Measurements from ENCODE around the gene LCE3B.

LCE3B gene

DNA sequence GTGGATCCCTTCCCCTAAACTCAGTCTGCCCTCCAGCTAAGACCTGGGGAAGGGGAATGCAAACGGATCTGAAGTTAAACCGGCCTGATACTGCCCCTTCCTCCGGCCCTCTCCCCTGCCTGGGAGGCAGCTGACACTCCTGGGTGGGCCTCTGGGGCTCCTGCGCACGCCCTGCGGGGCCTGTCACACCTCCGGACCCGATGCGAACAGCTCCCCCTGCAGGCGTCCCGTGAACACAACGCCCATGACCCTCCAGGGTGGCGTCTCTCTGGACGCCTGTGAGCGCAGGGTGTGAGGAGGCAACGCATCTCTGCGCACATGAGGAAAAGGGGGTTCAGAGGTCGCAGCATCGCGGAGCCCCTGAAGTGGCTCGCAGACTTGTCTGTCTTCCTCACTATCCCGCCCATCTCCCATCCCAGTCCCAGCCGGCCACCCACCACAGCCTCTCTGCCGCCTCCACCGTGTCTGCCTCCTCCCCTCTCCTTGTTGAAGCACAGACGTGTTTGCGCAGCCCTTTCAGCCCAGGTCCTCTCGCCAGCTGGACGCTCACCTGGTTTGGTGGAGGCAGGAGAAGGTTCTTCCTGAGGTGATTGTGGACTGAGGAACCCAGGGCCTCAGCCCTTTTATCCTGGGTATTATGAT lies 9.7 kb downstream of the LCE3B start:
- ATAC-seq (replicated peaks), result no peak
- DNase-seq, result no peak
- Mint-ChIP-seq H3K4me3 (no peak overlapping the region), H3K36me3 (ENCODE audit: insufficient read depth) (no peaks in the 10 kb centered on the region), H3K27ac (no peak overlapping the region), H3K9me3 (peaks cover 0 to 9% of the 10 kb centered on the region in 2 donors), H3K4me1 (ENCODE audit: low read depth in 2 of 2) (peaks cover 0 to 4% of the 10 kb centered on the region in 2 donors), H3K27me3 (peaks cover 34 to 57% of the 10 kb centered on the region in 2 donors)

GRCh38 chr1:152626744-152627143 lies 13.1 kb downstream of the LCE3B start:
- Mint-ChIP-seq H3K36me3 (ENCODE audit: insufficient read depth) (no peaks in the 10 kb centered on the region), H3K4me3 (no peak overlapping the region), H3K9me3 (no peaks in the 10 kb centered on the region), H3K27ac (no peak overlapping the region), H3K4me1 (ENCODE audit: low read depth in 2 of 2) (peaks cover 0 to 4% of the 10 kb centered on the region in 2 donors), H3K27me3 (peaks cover 56 to 85% of the 10 kb centered on the region in 2 donors)
- ATAC-seq (replicated peaks), result no peak
- no peak for DNase-seq

DNA sequence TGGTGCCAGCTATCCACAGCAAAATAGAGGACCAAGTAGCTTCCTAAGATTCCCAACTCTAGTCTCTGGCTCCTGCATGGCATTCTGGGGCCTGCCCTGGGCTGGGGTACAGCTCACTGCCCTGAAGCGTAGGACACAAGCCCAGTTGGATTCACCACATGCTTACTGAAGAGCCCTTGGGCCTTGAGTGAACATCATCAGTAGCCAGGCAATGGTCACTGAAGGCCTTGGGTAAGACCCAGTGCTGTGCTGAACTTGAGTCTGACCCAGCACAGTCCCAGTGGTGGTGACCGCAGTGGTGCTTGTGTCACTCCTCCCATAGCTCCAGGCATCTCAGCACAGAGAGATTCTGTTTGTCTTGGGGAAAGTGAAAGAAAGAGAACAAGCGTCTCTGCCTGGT lies 17.0 kb downstream of the LCE3B start:
- Mint-ChIP-seq H3K4me3 (no peak overlapping the region), H3K27ac (no peak overlapping the region), H3K36me3 (ENCODE audit: insufficient read depth) (no peaks in the 10 kb centered on the region)

GRCh38 chr1:152640351-152640750 lies 26.7 kb downstream of the LCE3B start:
- no peaks in the 10 kb centered on the region for H3K9me3 Mint-ChIP-seq

More for the DNA sequence above, 17.0 kb downstream of the LCE3B start:
- DNase-seq, result no peak
- Mint-ChIP-seq H3K4me1 (ENCODE audit: low read depth in 2 of 2) (no peaks in the 10 kb centered on the region), H3K9me3 (no peaks in the 10 kb centered on the region), H3K27me3 (peaks cover 45 to 65% of the 10 kb centered on the region in 2 donors)
- ATAC-seq (replicated peaks), result no peak

GRCh38 chr1:152643945-152644344 lies 30.3 kb downstream of the LCE3B start:
- Mint-ChIP-seq H3K27me3 (peaks cover 31 to 39% of the 10 kb centered on the region in 2 donors), H3K36me3 (ENCODE audit: insufficient read depth) (no peaks in the 10 kb centered on the region), H3K9me3 (no peaks in the 10 kb centered on the region), H3K4me3 (no peak overlapping the region), H3K4me1 (ENCODE audit: low read depth in 2 of 2) (no peaks in the 10 kb centered on the region), H3K27ac (no peak overlapping the region)
- DNase-seq (no peak), ATAC-seq (replicated peaks) (no peak)

More at GRCh38 chr1:152640351-152640750, 26.7 kb downstream of the LCE3B start:
- Mint-ChIP-seq H3K4me3 (no peak overlapping the region), H3K4me1 (ENCODE audit: low read depth in 2 of 2) (no peaks in the 10 kb centered on the region), H3K27me3 (peaks cover 14% of the 10 kb centered on the region in 2 donors), H3K27ac (no peak overlapping the region), H3K36me3 (ENCODE audit: insufficient read depth) (no peaks in the 10 kb centered on the region)
- ATAC-seq (replicated peaks) (no peak), DNase-seq (no peak)

DNA sequence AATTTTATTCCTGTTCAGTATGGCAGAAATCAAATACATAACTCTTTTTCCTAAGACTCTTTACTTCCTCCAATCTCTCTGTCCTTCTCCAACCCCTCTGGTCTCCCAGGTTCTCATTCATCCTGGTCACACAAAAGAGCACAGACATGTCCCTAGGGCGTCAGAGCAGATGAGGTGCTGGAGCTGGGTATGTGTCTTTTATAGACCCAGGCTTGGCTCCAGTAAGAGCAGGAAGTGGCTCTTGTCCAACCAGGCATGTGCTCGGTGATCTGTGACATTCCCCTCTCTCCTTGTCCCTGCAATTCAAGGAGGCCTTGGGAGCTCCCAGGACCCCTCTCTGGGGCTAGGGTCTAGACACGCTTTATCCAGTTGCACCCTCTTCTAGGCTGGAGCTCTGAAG lies 31.5 kb downstream of the LCE3B start:
- peaks cover 41 to 43% of the 10 kb centered on the region in 2 donors for H3K27me3 Mint-ChIP-seq
- no peak for DNase-seq
- no peaks in the 10 kb centered on the region for H3K9me3 Mint-ChIP-seq
- H3K4me1 Mint-ChIP-seq (ENCODE audit: low read depth in 2 of 2), result no peaks in the 10 kb centered on the region
- H3K27ac Mint-ChIP-seq, result no peak overlapping the region
- no peaks in the 10 kb centered on the region for H3K36me3 Mint-ChIP-seq (ENCODE audit: insufficient read depth)
- ATAC-seq (replicated peaks), result no peak
- no peak overlapping the region for H3K4me3 Mint-ChIP-seq

- H3K27me3 Mint-ChIP-seq, result peaks cover 54 to 56% of the 10 kb centered on the region in 2 donors
- no peaks in the 10 kb centered on the region for H3K4me1 Mint-ChIP-seq (ENCODE audit: low read depth in 2 of 2)
- ATAC-seq (replicated peaks), result no peak
- DNase-seq, result no peak
- H3K9me3 Mint-ChIP-seq, result no peaks in the 10 kb centered on the region
- no peak overlapping the region for H3K4me3 Mint-ChIP-seq
- H3K36me3 Mint-ChIP-seq (ENCODE audit: insufficient read depth), result no peaks in the 10 kb centered on the region
- H3K27ac Mint-ChIP-seq, result no peak overlapping the region
Measured at GRCh38 chr1:152646656-152647055, 33.0 kb downstream of the LCE3B start.

DNA sequence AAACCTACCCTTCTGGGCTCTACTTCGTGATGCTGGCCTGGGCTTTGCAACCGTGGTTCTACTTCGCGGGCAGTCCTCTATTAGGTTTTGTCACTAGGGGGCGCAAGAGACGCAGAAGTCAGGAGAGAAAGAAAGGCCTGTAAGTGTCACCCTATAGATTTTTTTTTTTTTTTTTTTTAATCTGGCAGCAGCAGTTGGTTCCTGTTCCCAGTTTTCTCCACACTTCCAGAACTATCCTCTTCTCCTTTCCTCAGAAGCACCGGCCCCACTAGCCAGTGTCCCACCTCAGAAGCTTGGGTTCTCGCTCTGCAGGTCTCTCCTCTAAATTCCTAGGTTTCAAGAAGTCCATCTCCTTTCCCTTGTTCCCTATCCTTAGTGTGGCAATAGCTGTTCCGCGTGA lies 40.5 kb downstream of the LCE3B start:
- H3K36me3 Mint-ChIP-seq (ENCODE audit: insufficient read depth), result no peaks in the 10 kb centered on the region
- H3K4me1 Mint-ChIP-seq (ENCODE audit: low read depth in 2 of 2), result peaks cover 2 to 3% of the 10 kb centered on the region in 2 donors
- DNase-seq (peak; percentile 29 to 34 (median 34)), ATAC-seq (replicated peaks) (no peak)
- H3K4me3 Mint-ChIP-seq, result no peak overlapping the region
- no peaks in the 10 kb centered on the region for H3K9me3 Mint-ChIP-seq
- peaks cover 30 to 44% of the 10 kb centered on the region in 2 donors for H3K27me3 Mint-ChIP-seq
- H3K27ac Mint-ChIP-seq, result no peak overlapping the region

- ATAC-seq (replicated peaks) (no peak), DNase-seq (no peak)
- H3K4me3 Mint-ChIP-seq, result no peak overlapping the region
- H3K9me3 Mint-ChIP-seq, result no peaks in the 10 kb centered on the region
- H3K27ac Mint-ChIP-seq, result no peak overlapping the region
- peaks cover 2 to 3% of the 10 kb centered on the region in 2 donors for H3K4me1 Mint-ChIP-seq (ENCODE audit: low read depth in 2 of 2)
- peaks cover 6 to 34% of the 10 kb centered on the region in 2 donors for H3K27me3 Mint-ChIP-seq
- no peaks in the 10 kb centered on the region for H3K36me3 Mint-ChIP-seq (ENCODE audit: insufficient read depth)
Measured at GRCh38 chr1:152656459-152656858, 42.8 kb downstream of the LCE3B start.

GRCh38 chr1:152657677-152658076 lies 44.1 kb downstream of the LCE3B start:
- Mint-ChIP-seq H3K4me3 (no peak overlapping the region), H3K27ac (no peak overlapping the region), H3K27me3 (peaks cover 13 to 44% of the 10 kb centered on the region in 2 donors), H3K9me3 (no peaks in the 10 kb centered on the region), H3K4me1 (ENCODE audit: low read depth in 2 of 2) (peaks cover 2 to 3% of the 10 kb centered on the region in 2 donors), H3K36me3 (ENCODE audit: insufficient read depth) (no peaks in the 10 kb centered on the region)
- DNase-seq (no peak), ATAC-seq (replicated peaks) (no peak)

DNA sequence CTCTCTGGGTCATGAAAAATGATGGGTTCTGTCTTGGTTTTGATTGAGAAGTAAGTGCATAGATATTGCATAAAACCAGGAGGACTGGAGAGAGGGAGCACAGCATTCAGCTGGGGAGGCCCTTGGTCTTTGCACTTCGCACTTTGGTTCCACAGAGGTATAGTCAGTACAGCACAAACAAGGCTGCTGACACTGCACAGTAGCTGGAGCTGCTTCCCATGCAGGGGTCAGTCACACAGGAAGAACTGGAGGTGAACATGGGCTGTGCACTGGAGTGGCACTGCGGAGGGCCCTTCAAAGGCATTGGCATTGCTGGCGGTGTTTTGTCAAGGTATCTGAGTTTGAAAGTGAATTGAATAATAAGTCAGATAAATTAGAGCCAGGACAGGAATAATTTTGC lies 45.0 kb downstream of the LCE3B start:
- Mint-ChIP-seq H3K27ac (no peak overlapping the region), H3K9me3 (no peaks in the 10 kb centered on the region), H3K27me3 (peaks cover 20 to 50% of the 10 kb centered on the region in 2 donors), H3K4me1 (ENCODE audit: low read depth in 2 of 2) (peaks cover 2 to 3% of the 10 kb centered on the region in 2 donors), H3K36me3 (ENCODE audit: insufficient read depth) (no peaks in the 10 kb centered on the region), H3K4me3 (no peak overlapping the region)
- DNase-seq (no peak), ATAC-seq (replicated peaks) (no peak)

- ATAC-seq (replicated peaks), result no peak
- no peaks in the 10 kb centered on the region for H3K9me3 Mint-ChIP-seq
- peaks cover 38 to 67% of the 10 kb centered on the region in 2 donors for H3K27me3 Mint-ChIP-seq
- H3K36me3 Mint-ChIP-seq (ENCODE audit: insufficient read depth), result no peaks in the 10 kb centered on the region
- no peaks in the 10 kb centered on the region for H3K4me1 Mint-ChIP-seq (ENCODE audit: low read depth in 2 of 2)
- no peak for DNase-seq
- no peak within 1 kb of the TSS for H3K4me3 Mint-ChIP-seq
- no peak within 1 kb of the TSS for H3K27ac Mint-ChIP-seq
Measured at GRCh38 chr1:152663098-152663497, 49.5 kb downstream of the LCE3B start, which contains the start of gene LCE2D. Gene LCE2D, plus strand, starts transcription at chr1:152663380. Its CDS starts 726 bp downstream, at chr1:152664106.
